Amniotic stem cell (primary cell): ENCODE results near the gene SNX33.
"Not testable (repeated sequence)": the region's sequence is repeated elsewhere in the genome, so short reads cannot be mapped to it uniquely, and the experiment has no call there.

ENCODE experiments used
- DNase-seq: peaks from one replicate; lab custom pipeline; 2025; lab: John Stamatoyannopoulos, UW

SNX33 gene

GRCh38 chr15:75699961-75700874 is 52.5 kb downstream of the SNX33 start:
- not testable (repeated sequence) for DNase-seq

- DNase-seq = not testable (repeated sequence)
Measured at GRCh38 chr15:75701071-75702003, 53.6 kb downstream of the SNX33 start.

- no peak for DNase-seq
Measured at GRCh38 chr15:75702436-75702835, 54.7 kb downstream of the SNX33 start.

GRCh38 chr15:75703440-75704262 is 55.9 kb downstream of the SNX33 start:
- DNase-seq = not testable (repeated sequence)

GRCh38 chr15:75704263-75704615 is 56.5 kb downstream of the SNX33 start:
- DNase-seq = no peak

- no peak for DNase-seq
Measured at GRCh38 chr15:75704618-75705017, 56.9 kb downstream of the SNX33 start.

GRCh38 chr15:75705375-75705774 is 57.7 kb downstream of the SNX33 start:
- not testable (repeated sequence) for DNase-seq

- DNase-seq = no peak
Measured at GRCh38 chr15:75705854-75706681, 58.4 kb downstream of the SNX33 start.

GRCh38 chr15:75706682-75706954 is 58.9 kb downstream of the SNX33 start:
- DNase-seq = no peak

GRCh38 chr15:75709458-75709857 is 61.7 kb downstream of the SNX33 start:
- DNase-seq = not testable (repeated sequence)

- DNase-seq = not testable (repeated sequence)
Measured at GRCh38 chr15:75710874-75711273, 63.2 kb downstream of the SNX33 start.

- not testable (repeated sequence) for DNase-seq
Measured at GRCh38 chr15:75711495-75711894, 63.8 kb downstream of the SNX33 start.
